Effector CD8-positive, alpha-beta T cell (primary cell): ENCODE data around the gene SOX2.
"Not testable (repeated sequence)": the region's sequence is repeated elsewhere in the genome, so short reads cannot be mapped to it uniquely, and the experiment has no call there.

Experiments
- DNase-seq: peaks from one replicate; lab custom pipeline; 2025; lab: John Stamatoyannopoulos, UW

The SOX2 gene

DNA sequence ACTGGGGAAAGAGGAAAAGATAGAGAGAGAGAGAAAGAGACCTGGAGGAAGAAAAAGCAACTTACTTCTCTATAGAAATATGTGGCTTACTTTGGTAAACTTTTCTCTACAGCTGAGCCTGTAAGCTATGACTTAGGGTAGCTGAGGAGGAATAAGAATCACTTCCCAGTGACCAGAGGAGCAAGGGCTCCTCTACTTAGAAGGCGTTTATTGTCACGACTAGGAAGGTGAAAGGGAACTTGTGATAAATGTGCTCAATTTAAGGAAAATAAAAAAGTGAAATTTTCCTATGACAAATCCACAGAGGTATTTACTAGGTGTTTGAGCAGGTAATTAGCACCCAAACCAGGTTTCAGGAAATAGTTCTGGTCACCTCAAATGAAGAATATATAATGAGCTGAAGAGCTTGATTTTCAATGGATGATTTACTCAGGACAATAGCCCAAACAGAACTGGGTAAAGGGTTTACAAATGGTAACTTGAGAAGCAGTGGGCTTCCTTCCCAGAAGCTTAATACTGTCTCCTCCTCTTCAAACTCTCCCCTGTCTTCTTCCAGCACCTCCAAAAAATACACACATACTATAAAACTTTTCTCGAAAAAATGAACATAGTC, 46.1 kb downstream of the SOX2 start:
- no peak for DNase-seq

- no peak for DNase-seq
These were observed 50.2 kb downstream of the SOX2 start for GRCh38 chr3:181761906-181762305.

DNA sequence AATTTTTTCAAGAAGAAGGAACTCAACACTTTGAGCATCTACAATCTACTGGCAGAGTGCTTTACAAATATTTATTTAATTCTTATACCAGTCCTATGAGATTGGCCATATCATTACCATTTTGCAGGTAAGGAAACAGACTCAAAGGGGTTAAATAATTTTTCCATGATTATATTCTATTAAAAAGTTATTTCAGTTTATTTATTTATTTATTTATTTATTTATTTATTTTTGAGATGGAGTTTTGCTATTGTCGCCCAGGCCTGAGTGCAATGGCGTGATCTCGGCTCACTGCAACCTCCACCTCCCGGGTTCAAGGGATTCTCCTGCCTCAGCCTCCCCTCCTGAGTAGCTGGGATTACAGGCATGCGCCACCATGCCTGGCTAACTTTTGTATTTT, 52.3 kb downstream of the SOX2 start:
- DNase-seq, result not testable (repeated sequence)
